Effector memory CD4-positive, alpha-beta T cell (primary cell): ENCODE measurements around the gene ULBP1.
A peak's percentile ranks its signal among the peaks of the same experiment; 100 is the strongest.
"Not testable (repeated sequence)": the region's sequence is repeated elsewhere in the genome, so short reads cannot be mapped to it uniquely, and the experiment has no call there.

ENCODE experiments used
- DNase-seq, 3 donors: peaks; one replicate each; pipeline ENCODE4 v3.0.0-alpha.2; 2020
- H3K27ac ChIP-seq: 2 replicates; pipeline ENCODE4 v1.7.0; 2013; ENCODE audit warnings: mild to moderate bottlenecking, low read length, moderate library complexity; ENCODE audit not compliant: insufficient read depth, poor library complexity, severe bottlenecking
- H3K27me3 ChIP-seq: replicated peaks from 2 replicates; pipeline ENCODE4 v1.7.0; 2013; ENCODE audit warnings: mild to moderate bottlenecking, low read length; ENCODE audit not compliant: insufficient read depth, control insufficient read depth, poor library complexity, severe bottlenecking
- H3K36me3 ChIP-seq: 2 replicates; pipeline ENCODE4 v1.7.0; 2013; ENCODE audit warnings: mild to moderate bottlenecking, low read length, moderate library complexity; ENCODE audit not compliant: control insufficient read depth, insufficient read depth
- H3K4me1 ChIP-seq: 2 replicates; pipeline ENCODE4 v1.7.0; 2013; ENCODE audit warnings: low read length, mild to moderate bottlenecking; ENCODE audit not compliant: control insufficient read depth, insufficient read depth, poor library complexity, severe bottlenecking
- H3K4me3 ChIP-seq: 2 replicates; pipeline ENCODE4 v1.7.0; 2013; ENCODE audit warnings: low read length, low read depth, mild to moderate bottlenecking; ENCODE audit not compliant: insufficient read depth, poor library complexity, severe bottlenecking
- H3K9me3 ChIP-seq: 2 replicates; pipeline ENCODE4 v1.7.0; 2013; ENCODE audit warnings: mild to moderate bottlenecking, low read length, moderate library complexity; ENCODE audit not compliant: control insufficient read depth

The ULBP1 gene

GRCh38 chr6:150012846-150013784, 49.4 kb downstream of the ULBP1 start:
- H3K4me1 ChIP-seq, H3K9me3 ChIP-seq, DNase-seq, H3K36me3 ChIP-seq, H3K27ac ChIP-seq, H3K4me3 ChIP-seq: not testable (repeated sequence)
- H3K27me3 ChIP-seq: peaks cover 37% of the 10 kb centered on the region

GRCh38 chr6:150013785-150014622, 50.3 kb downstream of the ULBP1 start:
- not testable (repeated sequence) for H3K27ac ChIP-seq, DNase-seq, H3K9me3 ChIP-seq, H3K36me3 ChIP-seq, H3K4me3 ChIP-seq, H3K4me1 ChIP-seq
- peaks cover 37% of the 10 kb centered on the region for H3K27me3 ChIP-seq

GRCh38 chr6:150014623-150015280, 51.0 kb downstream of the ULBP1 start:
- not testable (repeated sequence) for H3K36me3 ChIP-seq, H3K27ac ChIP-seq, DNase-seq, H3K4me1 ChIP-seq, H3K9me3 ChIP-seq, H3K4me3 ChIP-seq
- H3K27me3 ChIP-seq: peaks cover 37% of the 10 kb centered on the region

- H3K27me3 ChIP-seq: peaks cover 37% of the 10 kb centered on the region
- not testable (repeated sequence) for H3K27ac ChIP-seq, H3K4me3 ChIP-seq, H3K9me3 ChIP-seq, H3K4me1 ChIP-seq, H3K36me3 ChIP-seq
- DNase-seq: peak in 1 of 3 donors; percentile 33
These were observed 51.7 kb downstream of the ULBP1 start for GRCh38 chr6:150015281-150016001.

GRCh38 chr6:150016324-150017185, 52.8 kb downstream of the ULBP1 start:
- Histone ChIP-seq H3K27ac (no peak overlapping the region), H3K27me3 (peaks cover 37% of the 10 kb centered on the region), H3K4me1 (peaks cover 7% of the 10 kb centered on the region), H3K36me3 (no peaks in the 10 kb centered on the region), H3K9me3 (no peaks in the 10 kb centered on the region), H3K4me3 (no peak overlapping the region)
- peak; percentile 20 to 50 (median 22) for DNase-seq

- H3K36me3 ChIP-seq, H3K27ac ChIP-seq, H3K4me3 ChIP-seq, H3K4me1 ChIP-seq, DNase-seq, H3K9me3 ChIP-seq: not testable (repeated sequence)
- peaks cover 37% of the 10 kb centered on the region for H3K27me3 ChIP-seq
These were observed 53.4 kb downstream of the ULBP1 start for GRCh38 chr6:150017186-150017521.

GRCh38 chr6:150018846-150019580, 55.3 kb downstream of the ULBP1 start:
- Histone ChIP-seq H3K27ac (no peak overlapping the region), H3K9me3 (no peaks in the 10 kb centered on the region), H3K4me3 (no peak overlapping the region), H3K36me3 (no peaks in the 10 kb centered on the region), H3K27me3 (peaks cover 26% of the 10 kb centered on the region), H3K4me1 (peaks cover 7% of the 10 kb centered on the region)
- DNase-seq: no peak

- not testable (repeated sequence) for H3K4me1 ChIP-seq, H3K4me3 ChIP-seq, H3K36me3 ChIP-seq, DNase-seq, H3K27ac ChIP-seq, H3K9me3 ChIP-seq
- peaks cover 25% of the 10 kb centered on the region for H3K27me3 ChIP-seq
These were observed 58.1 kb downstream of the ULBP1 start for GRCh38 chr6:150021870-150022269.
